Measurements from ENCODE around the gene UBE3D.

GRCh38 chr6:82921258-82921657 is 144.4 kb downstream of the UBE3D start:
- TF ChIP-seq CTCF (conservative IDR thresholded peaks at IDR 0.05; ENCODE audit: low read depth, low read length) (no peak), EZH2 (IDR thresholded peaks at IDR 0.05; ENCODE audit: borderline replicate concordance, low read depth, low read length, poor library complexity, severe bottlenecking) (no peak)
